Measurements from ENCODE around the gene ARHGAP6.
"Not testable (repeated sequence)": the region's sequence is repeated elsewhere in the genome, so short reads cannot be mapped to it uniquely, and the experiment has no call there.

Gene ARHGAP6

DNA sequence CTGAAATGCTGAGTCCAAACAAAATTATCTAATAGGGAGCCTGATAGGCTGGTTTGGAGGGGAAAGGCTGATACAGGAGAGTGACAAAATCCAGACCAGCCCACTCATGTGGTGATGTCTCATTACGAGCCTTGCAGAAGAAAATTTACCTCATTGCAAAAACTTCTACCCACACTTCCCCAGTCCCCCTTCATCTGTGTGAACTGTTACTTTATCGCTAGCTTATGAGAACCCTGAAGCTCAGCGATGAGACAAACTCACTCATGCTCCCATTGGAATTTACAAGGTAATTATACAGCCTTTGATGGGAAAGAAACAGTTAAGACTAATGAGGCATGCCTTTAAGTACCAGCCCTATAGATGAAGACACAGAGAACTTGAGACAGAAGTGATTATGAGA, 76.1 kb downstream of the ARHGAP6 start:
- in situ Hi-C loops (cut with HindIII; ENCODE audit: low pct_ligation_motif_present, low pct_unique_long_range_greater_than_20kb, low sequenced_read_pairs) = no loop called here
- no peak for DNase-seq

DNA sequence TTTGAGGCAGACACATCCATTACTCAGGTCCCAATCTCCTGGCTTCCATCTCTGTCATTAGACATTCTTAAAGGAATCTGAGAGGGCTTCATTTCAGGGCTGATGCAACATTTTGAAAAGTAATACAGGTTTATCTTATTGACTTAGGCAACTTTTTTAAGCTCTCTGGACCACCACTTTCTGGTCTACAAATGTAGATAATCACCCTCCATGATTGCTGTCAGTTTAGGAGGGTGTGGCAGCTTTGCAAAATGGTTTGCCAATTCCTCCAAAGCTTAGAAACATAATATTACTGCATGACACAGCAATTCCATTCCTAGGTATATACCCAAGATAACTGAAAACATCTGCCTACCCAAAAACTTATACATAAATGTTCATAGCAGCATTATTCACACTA, 77.6 kb downstream of the ARHGAP6 start:
- no peak for DNase-seq
- in situ Hi-C loops (cut with HindIII; ENCODE audit: low pct_ligation_motif_present, low pct_unique_long_range_greater_than_20kb, low sequenced_read_pairs) = no loop called here

DNA sequence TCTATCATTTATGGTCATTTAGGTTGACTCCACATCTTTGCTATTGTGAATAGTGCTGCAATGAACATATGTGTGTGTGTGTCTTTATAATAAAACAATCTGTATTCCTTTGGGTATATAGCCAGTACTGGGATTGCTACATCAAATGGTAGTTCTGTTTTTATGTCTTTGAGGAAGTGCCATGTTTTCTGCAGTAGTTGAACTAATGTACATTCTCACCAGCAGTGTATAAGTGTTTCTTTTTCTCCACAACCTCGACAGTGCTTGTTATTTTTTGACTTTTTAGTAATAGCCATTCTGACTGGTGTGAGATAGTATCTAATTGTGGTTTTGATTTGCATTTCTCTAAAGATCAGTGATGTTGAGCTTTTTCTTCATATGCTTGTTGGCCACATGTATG, 80.5 kb downstream of the ARHGAP6 start:
- in situ Hi-C loops (cut with HindIII; ENCODE audit: low pct_ligation_motif_present, low pct_unique_long_range_greater_than_20kb, low sequenced_read_pairs) = no loop called here
- no peak for DNase-seq

DNA sequence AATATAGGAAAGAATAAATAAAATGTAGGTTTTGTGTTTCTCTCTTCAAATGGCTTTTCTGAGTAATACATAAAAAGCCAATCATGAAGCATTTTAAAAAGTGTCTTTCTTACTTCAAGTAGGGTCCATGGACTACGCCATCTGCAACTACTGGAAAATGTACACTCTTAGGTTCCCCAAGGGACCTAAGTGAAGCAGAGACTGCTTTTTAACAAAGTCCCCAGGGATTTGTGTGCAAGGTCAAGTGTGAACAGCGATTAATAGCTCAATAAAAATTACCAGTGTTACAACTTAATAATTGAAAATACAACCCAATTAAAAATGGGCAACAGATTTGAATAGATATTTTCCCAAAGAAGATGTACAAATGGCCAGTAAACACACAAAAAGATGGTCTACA, 84.9 kb downstream of the ARHGAP6 start:
- in situ Hi-C loops (cut with HindIII; ENCODE audit: low pct_ligation_motif_present, low pct_unique_long_range_greater_than_20kb, low sequenced_read_pairs) = no loop called here
- no peak for DNase-seq

DNA sequence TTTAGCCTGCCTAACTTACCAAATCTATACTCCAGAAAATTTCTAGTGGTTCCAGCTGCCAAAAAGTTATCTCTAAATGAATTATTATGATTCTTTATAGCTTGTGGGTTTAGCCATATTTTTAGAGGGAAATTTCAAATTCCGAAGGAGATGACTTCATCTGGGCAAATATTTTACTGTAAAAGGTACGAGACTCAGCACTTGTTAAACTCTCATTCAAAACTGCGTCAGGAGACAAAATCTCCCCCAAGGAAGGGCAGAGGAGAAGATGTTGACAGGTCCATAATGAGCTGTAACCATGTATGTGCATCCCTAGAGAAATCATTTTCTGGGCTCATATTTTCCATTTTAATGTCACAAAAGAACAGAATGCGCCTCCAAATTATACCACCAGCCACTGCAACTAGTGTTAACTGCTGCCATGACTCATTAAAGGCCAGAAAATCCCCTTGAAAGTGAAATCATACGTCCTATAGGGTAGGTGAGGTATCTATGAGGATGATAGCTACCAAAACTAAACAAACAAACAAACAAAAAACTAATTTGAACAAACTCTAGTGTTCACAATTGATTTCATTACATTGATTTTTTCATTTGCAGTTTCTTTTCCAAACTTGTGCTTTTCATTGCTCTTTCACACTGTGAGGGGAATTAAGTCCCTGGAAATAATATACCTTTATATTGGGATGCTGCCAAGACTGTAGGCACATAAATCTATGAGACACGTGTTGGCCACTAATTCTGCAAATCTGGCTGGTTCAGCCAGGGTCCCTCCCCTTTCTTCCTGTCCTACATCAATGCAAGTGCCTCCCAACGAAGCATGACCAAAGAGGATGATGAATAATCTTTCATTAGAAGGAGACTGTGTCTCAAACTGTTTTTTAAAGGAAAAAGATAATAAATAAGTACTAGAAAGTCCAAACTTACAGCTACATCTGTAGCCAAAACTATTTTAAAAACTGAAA, 85.8 kb downstream of the ARHGAP6 start:
- in situ Hi-C loops (cut with HindIII; ENCODE audit: low pct_ligation_motif_present, low pct_unique_long_range_greater_than_20kb, low sequenced_read_pairs) = no loop called here

DNA sequence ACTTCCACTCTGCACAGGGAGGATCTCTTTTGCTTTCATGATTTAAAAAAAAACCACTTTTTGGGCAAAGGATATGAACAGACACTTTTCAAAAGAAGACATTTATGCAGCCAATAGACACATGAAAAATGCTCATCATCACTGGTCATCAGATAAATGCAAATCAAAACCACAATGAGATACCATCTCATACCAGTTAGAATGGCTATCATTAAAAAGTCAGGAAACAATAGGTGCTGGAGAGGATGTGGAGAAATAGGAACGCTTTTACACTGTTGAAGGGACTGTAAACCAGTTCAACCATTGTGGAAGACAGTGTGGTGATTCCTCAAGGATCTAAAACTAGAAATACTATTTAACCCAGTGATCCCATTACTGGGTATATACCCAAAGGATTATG, 87.4 kb downstream of the ARHGAP6 start:
- DNase-seq; in situ Hi-C loops (cut with HindIII; ENCODE audit: low pct_ligation_motif_present, low pct_unique_long_range_greater_than_20kb, low sequenced_read_pairs): not testable (repeated sequence)

More for the DNA sequence above, 85.8 kb downstream of the ARHGAP6 start:
- DNase-seq = peak; percentile 8

DNA sequence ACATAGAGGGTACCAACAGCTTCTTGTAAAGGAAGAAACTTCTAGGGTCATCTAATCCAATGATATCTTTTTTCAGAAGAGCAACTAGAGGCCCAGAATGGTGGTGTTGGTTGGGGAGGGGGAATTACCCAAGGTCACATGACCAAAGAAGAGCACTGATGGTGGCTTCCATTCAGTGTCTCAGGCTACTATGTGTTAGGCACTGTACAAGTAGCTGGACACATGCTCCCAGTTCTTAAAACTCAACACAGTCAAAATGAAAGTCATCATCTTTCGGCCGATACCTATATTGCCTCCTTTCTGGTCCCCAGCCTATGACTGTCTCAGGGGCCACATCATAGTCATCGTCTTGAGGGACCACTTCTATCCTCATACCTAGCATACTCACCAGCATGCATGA, 88.1 kb downstream of the ARHGAP6 start:
- in situ Hi-C loops (cut with HindIII; ENCODE audit: low pct_ligation_motif_present, low pct_unique_long_range_greater_than_20kb, low sequenced_read_pairs) = no loop called here
- DNase-seq = no peak

DNA sequence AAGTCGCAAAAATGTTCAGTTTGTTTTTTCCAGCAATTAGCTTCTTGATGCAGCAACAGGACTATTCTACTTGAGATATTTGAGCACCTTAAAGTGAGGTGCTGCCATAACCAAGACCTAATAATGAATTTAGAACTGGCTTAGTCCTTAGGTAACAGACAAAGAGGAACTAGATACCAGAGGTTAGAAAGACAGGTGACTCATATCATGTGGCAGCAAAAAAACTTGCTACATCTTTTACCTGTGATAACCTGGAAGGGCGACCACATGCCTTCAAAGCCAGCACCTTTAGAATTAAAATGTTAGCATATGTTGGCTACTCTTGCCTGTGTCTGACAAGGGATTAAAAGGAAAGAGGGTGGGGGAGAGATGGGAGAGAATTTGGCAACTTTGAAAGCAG, 90.4 kb downstream of the ARHGAP6 start:
- DNase-seq = no peak
- in situ Hi-C loops (cut with HindIII; ENCODE audit: low pct_ligation_motif_present, low pct_unique_long_range_greater_than_20kb, low sequenced_read_pairs) = no loop called here

DNA sequence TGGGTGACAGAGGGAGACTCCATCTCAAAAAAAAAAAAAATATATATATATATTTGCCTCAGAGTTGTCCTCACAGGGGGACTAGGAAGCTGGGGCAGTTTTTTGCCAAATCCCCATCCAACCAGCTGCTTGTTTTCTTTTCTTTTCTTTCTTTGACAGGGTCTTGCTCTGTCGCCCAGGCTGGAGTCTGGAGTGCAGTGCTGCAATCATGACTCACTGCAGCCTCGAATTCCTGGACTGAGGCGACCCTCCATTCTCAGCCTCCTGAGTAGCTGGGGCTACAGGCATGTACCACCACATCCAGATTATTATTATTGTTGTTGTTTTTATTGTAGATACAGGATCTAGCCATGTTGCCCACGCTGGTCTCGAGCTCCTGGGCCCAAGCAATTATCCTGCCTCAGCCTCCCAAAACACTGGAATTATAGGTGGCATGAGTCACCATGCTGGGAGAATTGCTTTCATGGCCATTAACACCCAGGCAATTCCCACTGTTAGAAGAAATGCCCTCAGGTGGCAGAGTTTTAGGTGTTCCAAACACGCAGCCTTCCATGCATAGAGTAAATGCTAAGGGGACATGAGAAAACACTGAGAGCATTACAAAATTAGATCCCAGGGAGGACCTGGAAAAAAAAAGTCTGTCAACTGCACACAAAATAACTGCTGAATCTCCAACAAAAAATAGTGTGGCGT, 98.0 kb downstream of the ARHGAP6 start:
- in situ Hi-C loops (cut with HindIII; ENCODE audit: low pct_ligation_motif_present, low pct_unique_long_range_greater_than_20kb, low sequenced_read_pairs) = no loop called here

DNA sequence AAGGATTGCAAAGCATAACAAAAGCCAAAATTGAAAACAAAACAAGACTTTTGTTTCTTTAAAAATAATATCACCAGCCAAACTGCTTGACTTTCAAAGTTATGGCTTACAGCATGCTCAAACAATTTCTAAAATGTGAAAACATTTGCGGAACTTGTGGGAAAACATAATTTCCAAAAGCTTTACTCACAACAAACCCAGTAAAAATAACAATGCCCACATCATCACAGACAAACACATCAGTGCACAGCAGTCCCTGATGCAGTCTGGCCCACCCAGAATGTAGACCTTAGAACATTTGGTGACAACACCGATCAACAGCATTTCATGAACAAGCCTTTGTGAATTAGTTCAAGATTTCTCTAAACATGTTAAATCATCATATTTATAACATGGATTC, 98.9 kb downstream of the ARHGAP6 start:
- in situ Hi-C loops (cut with HindIII; ENCODE audit: low pct_ligation_motif_present, low pct_unique_long_range_greater_than_20kb, low sequenced_read_pairs) = no loop called here
- no peak for DNase-seq

More for the DNA sequence above, 98.0 kb downstream of the ARHGAP6 start:
- no peak for DNase-seq

DNA sequence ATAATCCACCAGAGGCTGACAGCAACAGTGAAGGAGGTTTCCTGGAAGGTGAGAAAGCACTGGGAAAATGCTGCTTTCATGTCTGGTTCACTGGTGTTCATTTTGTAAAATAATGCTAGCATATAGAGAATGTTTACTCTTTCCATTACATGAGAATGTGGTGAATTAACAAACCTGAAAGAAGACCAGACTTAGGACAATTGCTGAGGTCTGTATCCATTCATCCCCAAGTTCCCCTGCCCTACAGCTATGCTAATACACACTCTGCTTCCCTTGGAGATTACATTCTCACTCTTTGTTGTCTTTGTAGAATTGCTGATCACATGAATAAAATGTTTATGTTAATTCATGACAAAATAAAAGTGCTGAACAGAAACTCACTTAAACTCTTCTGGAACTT, 99.5 kb downstream of the ARHGAP6 start:
- DNase-seq = no peak
- in situ Hi-C loops (cut with HindIII; ENCODE audit: low pct_ligation_motif_present, low pct_unique_long_range_greater_than_20kb, low sequenced_read_pairs) = no loop called here

DNA sequence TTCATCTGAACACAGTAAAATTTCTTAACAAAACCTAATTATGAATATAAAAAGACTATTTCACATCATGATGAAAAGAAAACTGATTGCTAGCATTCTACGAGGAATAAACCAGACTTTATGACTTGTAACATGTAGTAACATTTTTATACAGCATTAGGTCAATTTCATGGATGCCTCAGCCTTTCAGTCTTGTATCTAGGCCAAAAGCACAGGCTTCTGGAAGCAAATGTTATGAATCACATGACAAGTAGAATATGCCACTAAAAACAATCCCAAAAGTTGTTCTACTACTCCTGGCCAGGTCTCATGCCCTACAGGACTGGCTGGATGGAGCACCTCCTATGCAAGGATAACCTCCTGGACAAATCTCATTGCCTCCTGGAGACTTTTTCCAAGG, 101.2 kb downstream of the ARHGAP6 start:
- in situ Hi-C loops (cut with HindIII; ENCODE audit: low pct_ligation_motif_present, low pct_unique_long_range_greater_than_20kb, low sequenced_read_pairs) = no loop called here
- no peak for DNase-seq

DNA sequence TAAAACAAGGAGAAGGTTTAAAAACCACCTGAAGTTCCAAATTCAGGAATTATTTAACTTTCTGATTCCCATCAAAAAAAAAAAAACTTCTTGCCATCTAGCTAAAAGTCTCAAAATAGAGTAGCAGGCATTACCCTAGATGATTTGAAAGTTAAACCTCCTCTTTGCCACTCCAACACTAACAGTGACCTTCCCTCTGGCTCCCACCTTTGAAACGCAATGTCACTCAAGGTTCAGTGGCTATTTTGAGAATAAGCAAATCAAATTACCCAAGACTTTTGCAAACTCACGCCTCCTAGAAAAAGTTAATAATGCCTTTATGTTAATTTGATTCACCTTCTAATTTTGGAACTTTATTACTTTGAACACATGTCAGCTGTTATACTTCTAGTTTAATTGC, 103.2 kb downstream of the ARHGAP6 start:
- DNase-seq = no peak
- in situ Hi-C loops (cut with HindIII; ENCODE audit: low pct_ligation_motif_present, low pct_unique_long_range_greater_than_20kb, low sequenced_read_pairs) = no loop called here

DNA sequence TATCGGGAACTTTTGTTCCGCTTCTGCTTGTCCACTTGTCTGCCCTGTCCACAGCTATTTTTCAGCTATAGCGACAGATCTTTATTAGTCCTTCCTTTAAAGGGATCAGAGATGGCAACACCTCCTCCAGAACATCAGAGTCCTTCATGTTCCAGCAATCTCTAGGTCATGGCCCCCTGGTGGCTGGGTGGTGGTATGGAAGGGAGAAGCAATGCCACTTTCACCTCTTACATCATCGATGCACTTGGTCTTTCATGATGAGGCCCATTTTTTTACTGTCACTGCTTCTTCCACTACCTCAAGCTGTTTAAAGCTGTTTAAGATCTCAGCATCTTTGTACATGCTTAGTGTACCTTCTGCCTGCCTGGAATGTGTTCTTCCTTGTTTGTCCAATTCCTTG, 106.7 kb downstream of the ARHGAP6 start:
- peak; percentile 4 for DNase-seq
- in situ Hi-C loops (cut with HindIII; ENCODE audit: low pct_ligation_motif_present, low pct_unique_long_range_greater_than_20kb, low sequenced_read_pairs) = no loop called here

DNA sequence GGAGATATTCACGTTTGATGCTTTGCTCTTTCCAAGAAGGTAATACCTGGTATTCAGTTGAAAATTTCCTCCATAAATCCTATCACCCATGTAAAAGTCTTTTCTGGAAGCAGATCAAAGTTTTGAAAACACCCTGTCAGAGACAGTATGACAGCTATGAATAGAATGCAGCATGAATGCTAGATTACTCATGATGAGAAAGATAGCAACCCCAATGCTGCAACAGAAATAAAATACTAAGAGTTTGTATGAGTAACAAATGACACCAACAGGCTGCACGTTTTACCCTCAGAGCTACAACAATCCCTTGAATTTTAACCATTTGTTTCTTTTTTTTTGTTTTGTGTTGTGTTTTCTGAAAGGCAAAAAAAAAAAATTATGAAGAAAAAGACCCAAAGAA, 108.6 kb downstream of the ARHGAP6 start:
- in situ Hi-C loops (cut with HindIII; ENCODE audit: low pct_ligation_motif_present, low pct_unique_long_range_greater_than_20kb, low sequenced_read_pairs) = no loop called here
- DNase-seq = peak; percentile 48

DNA sequence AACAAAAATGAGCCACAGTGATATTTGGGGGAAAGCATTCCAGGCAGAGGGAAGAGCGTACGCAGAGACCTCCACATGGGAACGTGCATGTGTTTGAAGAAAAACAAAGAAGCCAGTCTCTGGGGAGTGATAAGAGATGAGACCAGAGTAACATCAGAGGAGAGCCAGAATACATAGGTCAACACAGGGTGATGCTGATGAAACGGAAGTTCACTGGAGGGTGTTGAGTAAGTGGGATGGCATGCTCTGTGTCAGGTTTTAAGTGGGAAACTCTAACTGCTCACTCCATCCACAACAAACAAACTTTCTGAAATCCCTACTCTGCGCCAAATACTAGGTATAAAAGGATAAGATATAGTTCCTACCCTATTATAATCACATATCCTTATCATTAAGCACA, 110.0 kb downstream of the ARHGAP6 start:
- DNase-seq = no peak
- in situ Hi-C loops (cut with HindIII; ENCODE audit: low pct_ligation_motif_present, low pct_unique_long_range_greater_than_20kb, low sequenced_read_pairs) = no loop called here

DNA sequence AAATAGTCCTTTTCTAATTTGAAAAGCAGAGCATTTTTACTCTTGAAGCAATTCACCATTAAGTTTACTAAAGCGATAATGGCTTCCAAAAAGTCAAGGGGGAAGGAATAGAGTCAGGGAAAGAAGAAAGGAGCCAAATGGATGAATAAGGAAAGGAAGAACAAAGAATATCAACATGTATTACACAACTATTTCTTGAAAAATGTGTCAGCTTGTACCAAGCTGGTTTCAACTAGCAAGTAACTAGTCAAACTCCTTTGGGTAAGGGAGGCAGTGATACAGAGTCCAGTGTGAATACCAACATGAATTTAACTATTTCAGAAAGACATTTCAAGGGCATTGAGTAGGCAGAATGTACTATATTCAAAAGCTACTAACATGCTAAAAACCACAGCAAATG, 112.1 kb downstream of the ARHGAP6 start:
- in situ Hi-C loops (cut with HindIII; ENCODE audit: low pct_ligation_motif_present, low pct_unique_long_range_greater_than_20kb, low sequenced_read_pairs) = no loop called here
- no peak for DNase-seq

DNA sequence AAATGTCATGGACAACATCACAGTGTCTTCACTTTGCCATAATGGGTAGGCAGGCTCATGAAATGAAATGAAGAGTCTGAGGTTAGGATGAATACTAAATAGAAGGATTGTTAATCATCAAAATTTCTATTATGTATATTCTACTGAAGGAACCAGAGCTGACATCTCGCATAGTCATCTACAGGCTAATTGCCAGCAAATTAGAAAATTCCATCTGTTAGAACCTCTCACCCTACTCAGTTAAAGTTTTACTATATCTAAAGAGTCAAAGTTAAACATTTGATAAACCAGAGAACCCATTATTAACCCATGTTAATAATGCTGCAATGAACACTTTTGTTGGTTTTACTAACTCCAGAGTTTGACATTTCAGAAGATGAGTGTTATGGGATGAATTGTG, 114.6 kb downstream of the ARHGAP6 start:
- in situ Hi-C loops (cut with HindIII; ENCODE audit: low pct_ligation_motif_present, low pct_unique_long_range_greater_than_20kb, low sequenced_read_pairs) = no loop called here
- DNase-seq = no peak

DNA sequence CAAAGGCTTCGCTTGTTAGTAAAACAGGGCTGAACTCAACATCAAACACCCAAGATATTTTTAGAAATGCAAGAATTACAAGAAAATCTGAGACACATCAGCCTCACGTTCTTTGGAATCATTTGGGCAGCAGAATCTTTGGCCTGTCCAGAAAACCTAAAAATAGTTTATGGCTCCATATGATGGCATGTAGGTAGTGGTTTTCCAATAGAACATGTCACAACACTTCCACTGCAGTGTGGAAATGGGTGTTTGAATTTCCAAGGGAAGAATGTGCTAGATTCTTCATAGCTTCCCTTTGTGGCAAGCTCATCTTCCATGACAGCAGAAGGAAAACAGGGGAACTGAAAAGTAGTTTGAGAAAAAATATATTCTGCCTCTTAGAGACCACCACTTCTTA, 118.8 kb downstream of the ARHGAP6 start:
- in situ Hi-C loops (cut with HindIII; ENCODE audit: low pct_ligation_motif_present, low pct_unique_long_range_greater_than_20kb, low sequenced_read_pairs) = loop anchor here (25.0 kb wide), 1 partner anchor 215 kb away; the partner anchor contains the start of gene MSL3
- no peak for DNase-seq

DNA sequence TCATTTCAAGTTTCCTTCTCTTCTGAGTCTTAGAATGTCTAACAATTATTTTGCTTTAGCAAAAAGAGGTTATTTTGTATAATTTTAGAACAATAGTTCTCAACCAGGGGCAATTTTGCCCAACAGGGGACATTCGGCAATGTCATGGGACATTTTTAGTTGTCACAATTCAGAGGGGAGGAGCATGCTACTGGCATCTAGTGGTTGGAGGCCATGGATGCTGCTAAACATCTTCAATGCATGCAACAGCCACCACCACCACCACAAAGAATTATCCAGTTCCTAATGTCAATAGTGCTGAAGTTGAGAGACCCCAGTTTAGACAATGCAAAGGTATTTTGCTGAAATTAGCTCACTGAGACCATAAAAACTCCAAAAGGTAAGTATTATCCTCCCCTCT, 122.5 kb downstream of the ARHGAP6 start:
- in situ Hi-C loops (cut with HindIII; ENCODE audit: low pct_ligation_motif_present, low pct_unique_long_range_greater_than_20kb, low sequenced_read_pairs) = loop anchor here (25.0 kb wide), 1 partner anchor 219 kb away; the partner anchor contains the start of gene MSL3
- DNase-seq = no peak

Data from ACHN (cell line).